Activated CD8-positive, alpha-beta memory T cell treated with anti-CD3 and anti-CD28 coated beads for 36 hours (primary cell): ENCODE measurements around the gene CYP26A1. TPM values are rescaled to one million over a fixed set of nuclear protein-coding genes. Genes with fewer than 3 reads are reported as not detected.

Experiments used
- CTCF ChIA-PET: fragments of 350-600 bp; sonication (Branson Sonifier 250); formaldehyde crosslinking; loops from one replicate; lab custom pipeline; 2021; ENCODE audit warnings: antibody characterized with exemption; lab: Charles Lee
- POLR2A ChIA-PET: fragments of 350-600 bp; sonication (Branson Sonifier 250); formaldehyde crosslinking; loops from one replicate; lab custom pipeline; 2021; ENCODE audit warnings: antibody characterized with exemption; lab: Charles Lee
- total RNA-seq, 2 experiments: library from RNA; stranded (reverse); gene quantifications; one replicate each; pipeline ENCODE4 v1.2.3, GENCODE V29; 2021

CYP26A1 gene, protein sequence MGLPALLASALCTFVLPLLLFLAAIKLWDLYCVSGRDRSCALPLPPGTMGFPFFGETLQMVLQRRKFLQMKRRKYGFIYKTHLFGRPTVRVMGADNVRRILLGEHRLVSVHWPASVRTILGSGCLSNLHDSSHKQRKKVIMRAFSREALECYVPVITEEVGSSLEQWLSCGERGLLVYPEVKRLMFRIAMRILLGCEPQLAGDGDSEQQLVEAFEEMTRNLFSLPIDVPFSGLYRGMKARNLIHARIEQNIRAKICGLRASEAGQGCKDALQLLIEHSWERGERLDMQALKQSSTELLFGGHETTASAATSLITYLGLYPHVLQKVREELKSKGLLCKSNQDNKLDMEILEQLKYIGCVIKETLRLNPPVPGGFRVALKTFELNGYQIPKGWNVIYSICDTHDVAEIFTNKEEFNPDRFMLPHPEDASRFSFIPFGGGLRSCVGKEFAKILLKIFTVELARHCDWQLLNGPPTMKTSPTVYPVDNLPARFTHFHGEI
- total RNA-seq: not detected

DNA sequence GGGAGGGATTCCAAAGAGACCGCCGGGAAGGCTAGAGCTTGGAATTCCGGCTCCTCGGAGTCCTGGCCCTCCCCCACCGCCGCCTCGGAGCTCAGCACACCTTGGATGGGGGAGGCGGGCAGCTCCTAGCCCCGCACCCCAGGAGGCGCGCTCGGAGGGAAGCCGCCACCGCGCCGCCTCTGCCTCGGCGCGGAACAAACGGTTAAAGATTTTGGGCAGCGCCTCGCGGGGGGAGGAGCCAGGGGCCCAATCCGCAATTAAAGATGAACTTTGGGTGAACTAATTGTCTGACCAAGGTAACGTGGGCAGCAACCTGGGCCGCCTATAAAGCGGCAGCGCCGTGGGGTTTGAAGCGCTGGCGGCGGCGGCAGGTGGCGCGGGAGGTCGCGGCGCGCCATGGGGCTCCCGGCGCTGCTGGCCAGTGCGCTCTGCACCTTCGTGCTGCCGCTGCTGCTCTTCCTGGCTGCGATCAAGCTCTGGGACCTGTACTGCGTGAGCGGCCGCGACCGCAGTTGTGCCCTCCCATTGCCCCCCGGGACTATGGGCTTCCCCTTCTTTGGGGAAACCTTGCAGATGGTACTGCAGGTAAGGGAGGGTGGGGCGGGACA, at the start of gene CYP26A1:
Gene CYP26A1 (plus strand): TSS at position 355 of the 608 bp plus-strand sequence. CDS start 42 bp downstream, at position 397.
- ChIA-PET POLR2A (no interaction called here), CTCF (interaction anchor here (1.2 kb wide), 1 partner anchor 12 kb away, joined by 3 read pairs; no protein-coding TSS in a partner anchor)

DNA sequence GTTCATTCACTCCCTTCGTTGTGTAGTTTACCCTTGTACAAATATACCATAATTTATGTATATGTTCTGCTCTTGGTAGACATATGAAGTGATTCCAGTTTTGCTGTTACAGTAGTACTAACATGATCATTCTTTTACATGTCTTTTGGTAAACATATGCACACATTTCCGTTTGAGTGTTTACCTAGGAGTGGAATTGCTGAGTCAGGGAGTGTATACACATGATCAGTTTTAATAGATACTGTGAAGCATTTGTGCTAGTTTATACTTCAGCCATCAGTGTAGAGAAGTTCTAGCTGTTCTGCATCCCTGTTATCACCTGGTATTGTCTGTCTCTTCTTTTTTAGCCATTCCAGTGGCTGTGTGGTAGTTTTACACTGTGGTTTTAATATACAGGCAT, 47.6 kb upstream of the CYP26A1 start:
- POLR2A ChIA-PET: no interaction called here
- CTCF ChIA-PET: interaction anchor here (0.6 kb wide), 1 partner anchor 486 kb away, joined by 5 read pairs; no protein-coding TSS in a partner anchor

DNA sequence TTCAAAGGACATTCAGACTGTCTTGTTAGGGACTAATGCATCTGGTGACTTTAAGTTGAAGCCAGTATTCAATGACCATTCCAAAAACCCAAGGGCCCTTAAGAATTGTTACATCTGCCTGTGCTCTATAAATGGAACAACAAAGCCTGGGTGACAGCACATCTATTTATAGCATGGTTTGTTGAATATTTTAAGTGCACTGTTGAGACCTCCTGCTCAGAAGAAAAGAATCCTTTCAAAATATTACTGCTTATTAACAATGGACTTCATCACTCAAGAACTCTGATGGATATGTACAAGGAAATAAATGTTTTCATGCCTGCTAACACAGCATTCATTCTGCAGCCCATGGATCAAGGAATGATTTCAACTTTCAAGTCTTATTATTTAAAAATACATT, 46.2 kb upstream of the CYP26A1 start:
- CTCF ChIA-PET: no interaction called here
- POLR2A ChIA-PET: interaction anchor here (0.6 kb wide), 1 partner anchor 682 kb away, joined by 5 read pairs; no protein-coding TSS in a partner anchor

DNA sequence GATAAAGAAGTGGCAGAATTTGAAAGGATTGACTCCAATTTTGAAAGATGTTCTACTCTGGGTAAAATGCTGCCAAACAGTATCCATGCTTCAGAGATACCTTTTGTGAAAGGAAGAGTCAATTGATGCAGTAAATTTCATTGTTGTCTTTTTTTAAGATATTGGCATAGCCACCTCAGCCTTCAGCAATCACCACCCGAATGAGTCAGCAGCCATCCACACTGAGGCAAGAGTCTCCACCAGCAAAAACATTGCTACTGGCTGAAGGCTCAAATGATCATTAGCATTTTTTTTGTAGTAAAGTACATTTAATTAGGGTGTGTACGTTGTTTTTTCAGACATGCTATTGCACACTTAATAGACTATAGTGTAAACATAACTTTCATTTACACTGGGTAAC, 44.8 kb upstream of the CYP26A1 start:
- ChIA-PET POLR2A (no interaction called here), CTCF (no interaction called here)

DNA sequence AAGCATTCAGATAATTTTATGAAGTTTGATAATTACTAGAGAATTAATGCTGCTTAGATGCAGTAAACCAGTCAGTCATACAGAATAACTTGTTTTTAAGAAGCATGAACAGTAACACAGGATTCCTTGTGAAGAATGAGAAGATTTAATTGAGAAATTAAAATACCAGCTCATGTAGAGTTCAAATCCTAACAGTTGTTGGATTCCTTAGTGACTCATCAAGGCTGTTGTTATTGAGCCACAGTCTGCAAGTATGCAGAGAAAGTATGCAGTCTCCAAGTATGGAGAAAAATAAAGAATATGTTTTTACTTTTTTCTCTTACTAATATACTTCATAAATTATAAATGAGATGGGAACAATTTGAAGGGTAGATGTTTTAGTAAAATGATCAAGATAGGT, 43.3 kb upstream of the CYP26A1 start:
- CTCF ChIA-PET: no interaction called here
- POLR2A ChIA-PET: no interaction called here

DNA sequence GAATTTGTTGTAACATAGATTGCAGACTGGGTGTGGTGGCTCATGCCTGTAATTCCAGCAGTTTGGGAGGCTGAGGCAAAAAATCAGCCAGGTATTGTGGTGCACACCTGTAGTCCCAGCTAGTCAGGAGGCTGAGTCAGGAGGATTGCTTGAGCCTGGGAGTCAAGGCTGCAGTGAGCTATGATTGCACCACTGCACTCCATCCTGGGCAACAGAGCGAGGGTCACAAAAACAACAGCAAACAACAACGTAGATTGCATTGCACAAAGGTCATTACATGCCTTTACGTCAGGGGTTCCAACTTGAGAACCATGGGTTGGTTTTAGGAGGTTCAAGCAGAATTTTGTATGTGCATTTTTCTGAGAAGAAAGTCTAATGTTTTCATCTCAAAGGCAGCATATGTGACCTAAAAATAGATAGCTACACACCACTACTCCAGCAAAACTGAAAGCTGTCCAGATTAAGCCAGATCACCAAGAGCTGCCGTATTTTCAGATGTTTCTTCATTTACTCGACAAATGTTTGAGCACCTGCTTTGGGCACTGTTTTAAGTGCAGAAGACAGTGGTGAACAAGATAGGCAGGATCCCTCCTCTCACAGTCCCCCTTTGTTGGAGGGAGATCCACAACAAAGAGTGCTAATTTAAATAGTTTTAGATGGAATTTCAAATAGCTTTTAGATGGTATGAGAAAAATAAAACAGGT, 41.4 kb upstream of the CYP26A1 start:
- POLR2A ChIA-PET: no interaction called here
- CTCF ChIA-PET: interaction anchor here (0.6 kb wide), 1 partner anchor 249 kb away, joined by 4 read pairs; no protein-coding TSS in a partner anchor

DNA sequence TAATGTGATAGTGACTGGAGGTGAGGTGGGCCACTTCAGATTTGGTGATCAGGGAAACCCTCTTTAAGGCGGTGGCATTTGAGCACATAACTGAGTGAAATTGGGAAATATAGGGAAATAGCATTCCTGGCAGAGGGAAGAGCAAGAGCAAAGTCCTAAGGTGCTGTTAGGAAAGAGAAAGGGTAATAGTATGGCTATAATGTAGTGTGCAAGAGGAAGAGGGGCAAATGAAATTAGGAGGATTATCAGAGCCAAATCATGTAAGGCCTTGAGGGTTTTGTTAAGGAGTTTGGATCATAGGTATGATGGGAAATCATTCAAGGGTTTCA, 40.9 kb upstream of the CYP26A1 start:
- POLR2A ChIA-PET: no interaction called here
- CTCF ChIA-PET: interaction anchor here (0.6 kb wide), 1 partner anchor 249 kb away, joined by 4 read pairs; no protein-coding TSS in a partner anchor

DNA sequence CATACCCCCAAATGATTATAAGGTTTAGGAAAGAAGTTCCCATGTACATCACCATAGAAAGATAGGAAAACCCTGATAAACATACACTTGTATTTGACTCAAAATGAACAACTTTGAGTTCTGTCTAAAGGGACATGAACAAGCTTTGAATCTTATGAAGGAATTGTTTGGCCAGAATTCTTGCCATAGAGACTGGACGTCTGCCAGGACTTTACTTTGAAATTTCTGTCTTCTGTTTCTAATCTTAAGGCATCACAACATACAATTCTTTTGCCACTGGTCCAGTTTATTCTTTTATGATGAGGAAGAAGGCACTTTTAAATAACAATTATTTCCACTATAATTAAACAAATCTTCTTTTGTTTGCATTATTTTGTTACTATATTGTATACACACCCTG, 39.3 kb upstream of the CYP26A1 start:
- ChIA-PET POLR2A (no interaction called here), CTCF (no interaction called here)

DNA sequence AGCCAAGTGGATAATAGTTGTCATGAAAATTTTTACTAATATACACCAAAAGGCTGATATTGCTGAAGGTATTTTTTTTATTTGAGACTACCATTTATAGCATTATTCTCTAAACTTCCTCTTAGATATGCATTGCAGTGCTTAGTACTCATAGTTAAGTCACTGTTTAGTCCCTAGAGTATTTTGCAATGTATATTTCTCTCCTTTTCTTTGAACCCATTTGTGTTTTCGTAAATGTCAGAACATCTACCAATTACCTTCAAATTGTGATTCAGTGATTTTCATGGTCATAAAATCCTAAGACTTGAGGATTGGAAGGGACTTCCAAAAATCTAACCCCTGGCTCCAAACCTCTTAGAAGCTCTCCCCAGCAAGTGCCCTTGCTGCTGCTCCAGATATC, 34.6 kb upstream of the CYP26A1 start:
- POLR2A ChIA-PET: no interaction called here
- CTCF ChIA-PET: interaction anchor here (0.6 kb wide), 1 partner anchor 197 kb away, joined by 3 read pairs; no protein-coding TSS in a partner anchor

DNA sequence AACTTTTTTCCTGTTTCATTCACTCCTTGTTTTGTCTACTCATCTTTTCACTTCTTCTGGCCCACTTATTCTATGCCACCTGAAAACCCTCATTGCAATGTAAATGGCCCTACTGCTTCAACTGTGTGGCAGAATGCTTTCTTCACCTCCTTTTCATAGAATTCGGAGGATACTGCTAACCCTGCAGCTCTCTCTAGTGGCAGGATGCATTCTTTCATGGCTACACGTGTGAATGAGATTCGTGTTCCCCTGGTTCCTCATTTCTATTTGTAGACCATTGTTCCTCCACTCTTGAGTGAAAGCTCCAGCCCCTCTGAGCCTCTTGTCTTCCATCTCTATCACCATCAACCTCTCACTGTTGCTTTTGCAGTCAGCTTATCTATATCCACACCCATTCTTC, 34.0 kb upstream of the CYP26A1 start:
- ChIA-PET CTCF (interaction anchor here (0.7 kb wide), 1 partner anchor 75 kb away, joined by 3 read pairs; no protein-coding TSS in a partner anchor), POLR2A (no interaction called here)

DNA sequence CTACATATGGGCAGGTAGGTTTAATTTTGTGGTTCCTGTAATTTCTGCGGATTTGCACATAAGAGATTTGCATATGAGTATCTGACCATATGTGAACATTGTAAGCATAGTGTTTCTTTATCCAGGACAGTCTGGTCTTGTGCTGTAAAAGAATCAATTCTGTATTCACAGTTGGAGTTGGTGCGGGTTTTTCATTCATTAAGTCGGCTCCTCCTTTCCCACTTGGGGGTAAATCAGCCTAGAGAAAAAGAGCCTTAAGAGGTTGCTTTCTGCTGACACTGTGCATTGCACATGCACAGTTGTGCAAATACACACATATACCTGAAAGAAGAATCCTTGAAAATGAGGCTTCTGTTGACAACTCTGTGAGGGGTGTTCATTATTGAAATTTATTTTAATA, 19.2 kb upstream of the CYP26A1 start:
- ChIA-PET CTCF (no interaction called here), POLR2A (no interaction called here)

DNA sequence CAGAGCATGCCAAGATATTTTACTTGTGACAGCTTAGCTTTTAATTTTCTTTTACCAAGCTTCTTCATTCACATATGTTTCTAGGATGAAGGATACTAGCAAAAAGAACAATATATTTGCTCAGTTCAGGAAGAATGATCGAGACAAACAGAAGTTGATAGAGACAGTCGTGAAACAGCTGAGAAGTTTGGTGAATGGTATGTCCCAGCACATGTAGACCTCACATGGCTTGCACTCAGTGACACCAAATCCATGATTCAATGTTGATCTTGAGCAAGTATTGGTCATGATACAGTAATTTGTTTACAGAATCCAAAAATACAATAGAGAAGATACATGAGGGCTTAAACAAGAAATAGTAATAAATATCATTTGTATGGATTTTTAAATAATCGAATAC, 15.6 kb upstream of the CYP26A1 start:
- ChIA-PET POLR2A (no interaction called here), CTCF (no interaction called here)

DNA sequence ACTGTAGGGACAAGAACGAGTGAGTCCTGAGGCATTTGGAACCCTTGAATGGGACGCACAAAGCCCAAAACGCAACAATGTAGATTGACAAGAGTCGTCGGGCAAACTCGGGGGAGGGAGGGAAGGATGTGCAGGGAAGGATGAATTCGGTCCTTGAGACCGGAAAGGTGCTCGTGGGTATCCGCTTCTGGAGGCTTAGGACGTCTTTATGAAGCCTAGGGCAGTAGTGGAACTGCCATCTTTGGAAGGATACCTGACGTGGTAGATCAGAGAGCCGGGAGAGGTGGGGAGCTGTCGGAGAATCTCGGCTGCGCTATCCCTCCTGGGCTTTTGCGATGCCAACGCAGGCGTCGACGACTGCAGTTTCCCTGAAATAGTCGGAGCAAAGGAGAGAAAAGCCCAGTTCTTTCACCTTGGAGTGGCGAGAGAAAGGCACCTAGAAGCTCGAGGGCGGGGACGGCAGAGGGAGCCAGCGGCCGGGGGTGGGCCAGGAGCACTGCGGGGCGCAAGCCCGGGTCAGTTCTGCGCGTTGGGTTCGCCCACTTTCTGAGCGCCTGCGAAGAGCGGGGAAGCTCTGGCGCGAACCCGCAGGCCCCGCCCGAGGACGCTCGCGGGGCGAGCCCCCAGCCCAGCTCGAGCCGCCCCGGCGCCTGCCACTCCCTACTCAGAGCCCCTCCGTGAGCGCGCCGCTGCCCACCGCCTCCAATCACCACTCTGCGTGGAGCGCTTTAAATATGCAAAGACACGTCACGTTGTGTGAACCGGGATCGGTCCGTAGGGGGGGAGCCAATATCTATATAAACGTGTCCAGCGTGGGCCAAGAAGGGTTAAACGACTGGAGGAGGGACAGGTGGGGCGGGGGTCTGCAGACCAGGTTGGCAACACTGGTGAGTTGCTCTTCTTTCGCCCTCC, 13.5 kb upstream of the CYP26A1 start, which contains the start of gene CYP26C1:
Gene CYP26C1 (plus strand): TSS at position 824 of the 912 bp plus-strand sequence. CDS start 466 bp downstream, outside the sequence.
- POLR2A ChIA-PET: no interaction called here

DNA sequence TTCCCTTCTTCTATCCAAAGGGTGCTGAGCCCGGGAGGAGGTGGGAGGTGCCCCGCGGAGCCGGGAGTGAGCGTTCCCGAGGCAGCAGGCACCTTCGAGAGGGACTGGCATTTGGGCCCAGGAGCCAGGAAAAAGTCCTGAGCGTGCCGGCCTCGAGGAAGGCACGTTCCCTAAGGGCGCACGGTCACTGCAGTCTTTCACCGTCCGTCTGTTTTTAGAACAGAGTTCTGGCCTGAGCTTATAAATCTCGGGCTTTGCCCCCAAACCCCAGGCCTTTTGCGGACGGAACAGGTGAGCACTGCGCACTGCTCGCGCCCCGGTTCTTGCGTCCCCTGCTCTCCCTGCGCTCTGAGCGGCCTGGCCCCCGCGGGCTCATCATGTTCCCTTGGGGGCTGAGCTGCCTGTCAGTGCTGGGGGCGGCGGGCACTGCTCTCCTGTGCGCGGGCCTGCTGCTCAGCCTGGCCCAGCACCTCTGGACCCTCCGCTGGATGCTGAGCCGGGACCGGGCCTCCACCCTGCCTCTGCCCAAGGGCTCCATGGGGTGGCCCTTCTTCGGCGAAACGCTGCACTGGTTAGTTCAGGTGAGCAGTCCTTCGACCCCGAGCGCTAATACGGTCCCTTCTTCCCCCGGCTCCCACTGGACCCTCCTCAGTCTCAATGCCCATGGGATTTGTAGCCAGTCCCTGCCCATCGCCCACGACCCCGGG, 12.7 kb upstream of the CYP26A1 start:
- POLR2A ChIA-PET: no interaction called here
- CTCF ChIA-PET: interaction anchor here (1.3 to 1.7 kb wide), 3 partner anchors 12 to 115 kb away, joined by 3 to 4 read pairs (median 3); partner anchors contain the start of gene CYP26A1

More for the DNA sequence above, 13.5 kb upstream of the CYP26A1 start, which contains the start of gene CYP26C1:
- CTCF ChIA-PET: interaction anchor here (1.7 kb wide), 1 partner anchor 13 kb away, joined by 3 read pairs; the partner anchor contains the start of gene CYP26A1

DNA sequence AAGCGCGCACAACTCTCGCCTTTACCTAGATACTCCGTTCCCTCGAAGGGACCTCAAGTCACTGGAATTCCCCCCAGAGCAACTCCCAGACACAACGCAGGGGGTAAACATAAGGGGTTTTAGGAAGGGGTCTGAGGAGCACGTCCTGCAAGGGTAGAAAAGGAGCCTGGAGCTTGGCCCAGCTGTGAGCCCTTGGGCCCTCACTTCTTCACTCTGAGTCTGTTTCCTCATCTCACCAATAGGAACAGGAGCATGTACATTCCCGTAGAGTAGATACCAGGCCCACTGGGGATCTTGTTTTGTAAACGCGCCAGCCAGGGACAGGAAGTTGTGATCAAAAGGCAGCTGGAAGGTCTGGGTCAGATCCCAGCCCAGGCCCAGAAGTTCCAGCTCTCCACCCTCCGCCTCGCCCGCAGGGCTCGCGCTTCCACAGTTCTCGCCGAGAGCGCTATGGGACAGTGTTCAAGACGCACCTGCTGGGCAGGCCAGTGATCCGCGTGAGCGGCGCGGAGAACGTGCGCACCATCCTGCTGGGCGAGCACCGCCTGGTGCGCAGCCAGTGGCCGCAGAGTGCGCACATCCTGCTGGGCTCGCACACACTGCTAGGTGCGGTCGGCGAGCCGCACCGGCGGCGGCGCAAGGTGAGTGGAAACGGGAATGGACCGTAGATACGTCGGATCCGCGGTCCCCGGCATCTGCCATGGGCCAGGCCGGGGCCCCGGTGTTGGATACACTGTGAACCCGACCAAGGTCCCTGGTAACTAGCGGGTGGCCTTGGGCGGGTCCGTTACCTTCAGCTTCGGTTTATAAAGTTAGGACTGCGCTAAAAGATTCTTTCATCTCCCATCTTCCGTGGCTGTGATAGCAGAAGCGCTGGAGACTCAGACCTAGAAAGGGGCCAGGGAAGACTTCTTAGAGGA, 11.8 kb upstream of the CYP26A1 start:
- POLR2A ChIA-PET: no interaction called here
- CTCF ChIA-PET: interaction anchor here (1.0 to 1.7 kb wide), 4 partner anchors 11 to 213 kb away, joined by 3 to 4 read pairs (median 3); partner anchors contain the start of genes CYP26A1 and EXOC6

DNA sequence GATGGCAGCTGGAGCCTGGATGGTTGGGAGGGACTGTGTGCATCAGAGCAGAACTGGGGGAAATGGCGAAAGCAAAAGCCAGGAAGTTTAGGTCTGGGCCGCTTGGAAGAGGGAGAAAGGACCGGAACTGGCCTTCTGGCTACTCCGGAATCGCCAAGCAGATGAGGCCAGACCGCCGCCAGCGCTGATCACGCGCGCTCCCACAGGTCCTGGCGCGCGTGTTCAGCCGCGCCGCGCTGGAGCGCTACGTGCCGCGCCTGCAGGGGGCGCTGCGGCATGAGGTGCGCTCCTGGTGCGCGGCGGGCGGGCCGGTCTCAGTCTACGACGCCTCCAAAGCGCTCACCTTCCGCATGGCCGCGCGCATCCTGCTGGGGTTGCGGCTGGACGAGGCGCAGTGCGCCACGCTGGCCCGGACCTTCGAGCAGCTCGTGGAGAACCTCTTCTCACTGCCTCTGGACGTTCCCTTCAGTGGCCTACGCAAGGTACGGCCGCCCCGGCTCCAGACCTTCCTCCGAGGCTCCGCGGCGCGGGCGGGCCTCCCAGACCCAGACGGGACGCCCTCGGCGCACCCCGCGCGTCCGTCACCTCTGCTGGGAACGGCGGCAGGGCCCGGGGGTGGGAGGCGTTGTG, 11.1 kb upstream of the CYP26A1 start:
- ChIA-PET POLR2A (no interaction called here), CTCF (interaction anchor here (1.0 to 1.7 kb wide), 4 partner anchors 11 to 214 kb away, joined by 3 to 4 read pairs (median 3); partner anchors contain the start of genes CYP26A1 and EXOC6)
